Trophoblast cell (in vitro differentiated cells and primary cell): ENCODE data around the gene MPND.

Source experiments
- DNase-seq, 2 donors: peaks; one replicate each; pipeline ENCODE4 v3.0.0-alpha.2; 2016
- H2AFZ ChIP-seq: 2 replicates; pipeline ENCODE4 v1.6.1; 2013; ENCODE audit warnings: low read length, moderate library complexity, mild to moderate bottlenecking; ENCODE audit not compliant: insufficient read depth, poor library complexity
- H2AK5ac ChIP-seq: 2 replicates; pipeline ENCODE4 v1.6.1; 2013; ENCODE audit warnings: mild to moderate bottlenecking, low read length
- H2BK120ac ChIP-seq: 2 replicates; pipeline ENCODE4 v1.6.1; 2013; ENCODE audit warnings: low read length, mild to moderate bottlenecking, moderate library complexity; ENCODE audit not compliant: insufficient read depth, poor library complexity
- H2BK12ac ChIP-seq: 2 replicates; pipeline ENCODE4 v1.6.1; 2013; ENCODE audit warnings: mild to moderate bottlenecking, low read length, moderate library complexity
- H2BK5ac ChIP-seq: 2 replicates; pipeline ENCODE4 v1.6.1; 2013; ENCODE audit warnings: low read length, low read depth, moderate library complexity, mild to moderate bottlenecking; ENCODE audit not compliant: poor library complexity
- H3K14ac ChIP-seq: 2 replicates; pipeline ENCODE4 v1.6.1; 2013; ENCODE audit warnings: mild to moderate bottlenecking, low read length
- H3K18ac ChIP-seq: 2 replicates; pipeline ENCODE4 v1.6.1; 2013; ENCODE audit warnings: mild to moderate bottlenecking, low read length
- H3K23ac ChIP-seq: 2 replicates; pipeline ENCODE4 v1.6.1; 2013; ENCODE audit warnings: low read length
- H3K27ac ChIP-seq: 2 replicates; pipeline ENCODE4 v1.5.1; 2013; ENCODE audit warnings: low read depth, mild to moderate bottlenecking, inconsistent platforms, low read length, moderate library complexity
- H3K27me3 ChIP-seq: 2 replicates; pipeline ENCODE4 v1.6.1; 2013; ENCODE audit warnings: inconsistent platforms, mild to moderate bottlenecking, low read length, moderate library complexity; ENCODE audit not compliant: insufficient read depth
- H3K36me3 ChIP-seq, 2 experiments: 1 replicate in 1 of 2; 2 replicates in 1 of 2; pipeline ENCODE4 v1.6.1; 2013; ENCODE audit warnings: low read length in 2 of 2, mild to moderate bottlenecking in 2 of 2, moderate library complexity in 1 of 2; ENCODE audit not compliant: insufficient read depth in 2 of 2, control insufficient read depth in 1 of 2
- H3K4ac ChIP-seq: 2 replicates; pipeline ENCODE4 v1.6.1; 2013; ENCODE audit warnings: low read depth, mild to moderate bottlenecking, low read length, moderate library complexity
- H3K4me1 ChIP-seq, 2 experiments: 1 replicate in 1 of 2; 2 replicates in 1 of 2; pipeline ENCODE4 v1.6.1; 2013; ENCODE audit warnings: low read length in 2 of 2, mild to moderate bottlenecking in 2 of 2, moderate library complexity in 1 of 2; ENCODE audit not compliant: insufficient read depth in 2 of 2, control insufficient read depth in 1 of 2
- H3K4me2 ChIP-seq: 2 replicates; pipeline ENCODE4 v1.6.1; 2013; ENCODE audit warnings: inconsistent platforms, mild to moderate bottlenecking, low read length, moderate library complexity
- H3K4me3 ChIP-seq: 2 replicates; pipeline ENCODE4 v1.5.1; 2013; ENCODE audit warnings: mild to moderate bottlenecking, low read depth, low read length, inconsistent platforms
- H3K79me1 ChIP-seq: one replicate; pipeline ENCODE4 v1.6.1; 2013; ENCODE audit warnings: low read length
- H3K79me2 ChIP-seq: 2 replicates; pipeline ENCODE4 v1.6.1; 2013; ENCODE audit warnings: low read length, mild to moderate bottlenecking; ENCODE audit not compliant: control insufficient read depth, insufficient read depth, poor library complexity
- H3K9ac ChIP-seq: 2 replicates; pipeline ENCODE4 v1.6.1; 2013; ENCODE audit warnings: mild to moderate bottlenecking, low read length
- H3K9me3 ChIP-seq: 2 replicates; pipeline ENCODE4 v1.6.1; 2013; ENCODE audit warnings: low read depth, mild to moderate bottlenecking, control low read depth, inconsistent platforms, low read length; ENCODE audit not compliant: insufficient read depth
- H4K12ac ChIP-seq: 2 replicates; pipeline ENCODE4 v1.6.1; 2013; ENCODE audit warnings: low read depth, mild to moderate bottlenecking, low read length, moderate library complexity
- H4K8ac ChIP-seq: 2 replicates; pipeline ENCODE4 v1.6.1; 2013; ENCODE audit warnings: low read depth, mild to moderate bottlenecking, low read length, moderate library complexity
- H4K91ac ChIP-seq: one replicate; pipeline ENCODE4 v1.6.1; 2013; ENCODE audit warnings: low read depth, mild to moderate bottlenecking, low read length, moderate library complexity
- WGBS: extraction: QIAGEN DNeasy Blood & Tissue Kit; methylation state at CpG from one replicate; pipeline ENCODE4 v1.1.7; 2013; ENCODE audit warnings: missing lambda C conversion rate; ENCODE audit not compliant: insufficient read length, insufficient coverage; ENCODE audit errors: extremely low coverage; 5-methylcytosine and 5-hydroxymethylcytosine counted together

The MPND gene

GRCh38 chr19:4318460-4318859, 24.9 kb upstream of the MPND start:
- Histone ChIP-seq H2BK5ac (no peak overlapping the region), H3K9me3 (peaks cover 9% of the 10 kb centered on the region), H2BK12ac (no peak overlapping the region), H3K4me3 (no peak overlapping the region), H2AK5ac (no peak overlapping the region), H4K91ac (no peak overlapping the region), H3K36me3 (no peaks in the 10 kb centered on the region), H4K12ac (no peak overlapping the region), H2AFZ (no peak overlapping the region), H3K27me3 (no peaks in the 10 kb centered on the region), H3K23ac (no peak overlapping the region), H3K4me1 (no peaks in the 10 kb centered on the region), H3K79me1 (no peaks in the 10 kb centered on the region), H3K4me2 (no peak overlapping the region), H3K14ac (no peak overlapping the region), H2BK120ac (no peak overlapping the region), H3K18ac (no peak overlapping the region), H4K8ac (no peak overlapping the region), H3K27ac (no peak overlapping the region), H3K4ac (no peak overlapping the region), H3K79me2 (no peaks in the 10 kb centered on the region), H3K9ac (no peak overlapping the region)
- DNase-seq = no peak
- no CpG with 5 or more reads among the region's 7 CpGs for whole genome bisulfite sequencing

- Histone ChIP-seq H3K23ac (no peak overlapping the region), H2AK5ac (no peak overlapping the region), H3K79me1 (no peaks in the 10 kb centered on the region), H3K4me1 (no peaks in the 10 kb centered on the region), H3K18ac (no peak overlapping the region), H4K8ac (no peak overlapping the region), H2BK12ac (no peak overlapping the region), H2BK120ac (no peak overlapping the region), H3K9me3 (peaks cover 9% of the 10 kb centered on the region), H3K27me3 (no peaks in the 10 kb centered on the region), H4K91ac (no peak overlapping the region), H3K9ac (no peak overlapping the region), H3K4ac (no peak overlapping the region), H3K4me3 (no peak overlapping the region), H3K14ac (no peak overlapping the region), H2BK5ac (no peak overlapping the region), H3K4me2 (no peak overlapping the region), H3K27ac (no peak overlapping the region), H3K36me3 (peaks cover 0 to 5% of the 10 kb centered on the region in 2 experiments), H3K79me2 (no peaks in the 10 kb centered on the region), H4K12ac (no peak overlapping the region), H2AFZ (no peak overlapping the region)
- no CpG with 5 or more reads among the region's 2 CpGs for WGBS
- DNase-seq = no peak
Observed at GRCh38 chr19:4319067-4319718, 24.2 kb upstream of the MPND start.

DNA sequence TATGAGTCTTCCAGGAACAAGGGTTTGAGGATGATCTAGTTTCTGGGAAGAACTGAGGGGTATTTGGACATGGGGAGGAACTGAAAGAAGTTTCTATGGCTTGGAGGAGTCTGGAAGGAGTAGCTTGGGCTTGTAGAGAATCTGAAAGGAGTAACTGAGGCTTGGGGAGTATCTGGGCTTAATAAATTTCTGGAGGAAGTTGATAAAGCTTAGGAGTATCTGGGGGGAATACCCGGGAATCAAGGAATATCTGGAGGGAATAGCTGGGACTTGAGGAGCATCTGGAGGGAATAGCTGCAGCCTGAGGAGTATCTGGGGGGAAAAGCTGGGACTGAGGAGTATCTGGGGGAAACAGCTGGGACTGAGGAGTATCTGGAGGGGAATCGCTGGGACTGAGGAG, 22.9 kb upstream of the MPND start:
- no peak overlapping the region for H3K14ac ChIP-seq
- H3K79me1 ChIP-seq = no peaks in the 10 kb centered on the region
- peaks cover 9% of the 10 kb centered on the region for H3K9me3 ChIP-seq
- no peak overlapping the region for H3K9ac ChIP-seq
- no CpG with 5 or more reads among the region's 2 CpGs for WGBS
- H2AK5ac ChIP-seq = no peak overlapping the region
- H3K27ac ChIP-seq = no peak overlapping the region
- no peak for DNase-seq
- peaks cover 0 to 9% of the 10 kb centered on the region in 2 experiments for H3K36me3 ChIP-seq
- no peak overlapping the region for H2BK120ac ChIP-seq
- H3K79me2 ChIP-seq = no peaks in the 10 kb centered on the region
- H4K8ac ChIP-seq = no peak overlapping the region
- no peak overlapping the region for H3K4ac ChIP-seq
- no peak overlapping the region for H3K18ac ChIP-seq
- no peak overlapping the region for H3K4me3 ChIP-seq
- no peaks in the 10 kb centered on the region for H3K4me1 ChIP-seq
- no peak overlapping the region for H4K91ac ChIP-seq
- H4K12ac ChIP-seq = no peak overlapping the region
- H3K4me2 ChIP-seq = no peak overlapping the region
- no peak overlapping the region for H2BK12ac ChIP-seq
- H3K23ac ChIP-seq = no peak overlapping the region
- no peaks in the 10 kb centered on the region for H3K27me3 ChIP-seq
- H2AFZ ChIP-seq = no peak overlapping the region
- H2BK5ac ChIP-seq = no peak overlapping the region

- no peak overlapping the region for H2BK5ac ChIP-seq
- no peak overlapping the region for H3K4me3 ChIP-seq
- DNase-seq = peak in 1 of 2 donors; percentile 55
Observed at GRCh38 chr19:4322942-4323665, 20.3 kb upstream of the MPND start.

More at GRCh38 chr19:4322942-4323665, 20.3 kb upstream of the MPND start:
- Histone ChIP-seq H2AFZ (no peak overlapping the region), H4K91ac (no peak overlapping the region), H3K9me3 (peaks cover 15% of the 10 kb centered on the region), H3K4me1 (peaks cover 11 to 13% of the 10 kb centered on the region in 2 experiments), H3K18ac (no peak overlapping the region), H4K12ac (no peak overlapping the region), H3K27me3 (no peaks in the 10 kb centered on the region), H2BK12ac (no peak overlapping the region), H3K4ac (no peak overlapping the region), H3K4me2 (no peak overlapping the region), H3K14ac (no peak overlapping the region), H3K23ac (no peak overlapping the region), H3K27ac (no peak overlapping the region), H4K8ac (no peak overlapping the region), H3K79me1 (no peaks in the 10 kb centered on the region), H2AK5ac (no peak overlapping the region), H3K36me3 (peaks cover 2 to 9% of the 10 kb centered on the region in 2 experiments), H3K79me2 (no peaks in the 10 kb centered on the region), H3K9ac (no peak overlapping the region), H2BK120ac (no peak overlapping the region)
- no CpG with 5 or more reads among the region's 37 CpGs for WGBS
